HepG2 (cell line): ENCODE results near the gene USP32. TPM values are rescaled to one million over a fixed set of nuclear protein-coding genes. Genes with fewer than 3 reads are reported as not detected.

Source experiments
- ATAC-seq: fragments of 200-7000 bp; cut with Tn5 transposase; 3 replicates; pipeline ENCODE4 v1.9.1; 2020; ENCODE audit warnings: mild to moderate bottlenecking, moderate library complexity
- BruUV-seq: library from RNA; stranded (reverse); fragments of 400-500 nt; replicated peaks from 2 replicates; lab custom pipeline; 2021; lab: Mats Ljungman, UMichigan
- CTCF ChIA-PET: fragments of 300-600 bp; formaldehyde crosslinking; extraction: SDS; loops from one replicate; lab custom pipeline; 2021; ENCODE audit warnings: low total read pairs, inconsistent platforms, low intra/inter-chr PET ratio; lab: Yijun Ruan, JAX
- POLR2A ChIA-PET: fragments of 350-600 bp; sonication (Branson Sonifier 250); formaldehyde crosslinking; loops from one replicate; lab custom pipeline; 2020; ENCODE audit warnings: antibody characterized with exemption, inconsistent platforms; lab: Yijun Ruan, JAX
- DNase-seq: peaks from one replicate; pipeline ENCODE4 v3.0.0-alpha.2; 2015; ENCODE audit warnings: low spot score
- FAIRE-seq: peaks from 3 replicates; lab custom pipeline; 2011; peaks lifted over from hg19 to GRCh38; lab: Jason Lieb, UNC
- H2AFZ ChIP-seq: one replicate; pipeline ENCODE4 v1.6.1; 2011; ENCODE audit warnings: low read length, inconsistent platforms
- H3K27ac ChIP-seq: fragments of 300-600 bp; 3 replicates; pipeline ENCODE4 v1.8.0; 2011; ENCODE audit warnings: mixed run types, mild to moderate bottlenecking, mixed read lengths, low read length, inconsistent platforms; ENCODE audit not compliant: insufficient read depth; ENCODE audit errors: extremely low read length
- H3K27me3 ChIP-seq, 2 experiments: fragments of 200-600 bp in 1 of 2; 2 replicates in 1 of 2; 3 replicates in 1 of 2; pipeline versions ENCODE4 v1.6.0 to v1.8.0; 2011; ENCODE audit warnings: low read length in 2 of 2, mild to moderate bottlenecking in 2 of 2, moderate library complexity in 2 of 2, inconsistent platforms in 1 of 2; ENCODE audit not compliant: insufficient read depth in 2 of 2, control insufficient read depth in 1 of 2
- H3K36me3 ChIP-seq, 2 experiments: fragments of 200-600 bp in 1 of 2; replicated peaks in 1 of 2; 2 replicates in 1 of 2; 3 replicates in 1 of 2; pipeline versions ENCODE4 v1.5.1 to v1.8.0; 2011; ENCODE audit warnings: low read length in 2 of 2, inconsistent platforms in 1 of 2; ENCODE audit not compliant: insufficient read depth in 2 of 2, control insufficient read depth in 1 of 2
- H3K4me1 ChIP-seq: 2 replicates; pipeline ENCODE4 v1.5.1; 2012; ENCODE audit warnings: low read length, inconsistent platforms; ENCODE audit not compliant: insufficient read depth
- H3K4me2 ChIP-seq: 2 replicates; pipeline ENCODE4 v1.6.0; 2011; ENCODE audit warnings: low read depth, low read length, inconsistent platforms
- H3K4me3 ChIP-seq, 3 experiments: fragments of 200-600 bp in 1 of 3; sonication (generic), shearing (Covaris generic) in 1 of 3; replicated peaks in 1 of 3; 2 replicates each; pipeline ENCODE4 v1.5.1; 2011 to 2016; ENCODE audit warnings: low read length in 3 of 3, inconsistent platforms in 2 of 3, low read depth in 2 of 3, mild to moderate bottlenecking in 2 of 3, control low read depth in 1 of 3, mixed read lengths in 1 of 3; ENCODE audit not compliant: insufficient read depth in 1 of 3
- H3K79me2 ChIP-seq: one replicate; pipeline ENCODE4 v1.6.1; 2011; ENCODE audit warnings: low read length, inconsistent platforms; ENCODE audit not compliant: insufficient read depth
- H3K9ac ChIP-seq: 2 replicates; pipeline ENCODE4 v1.6.0; 2011; ENCODE audit warnings: mild to moderate bottlenecking, low read depth, low read length, inconsistent platforms; ENCODE audit not compliant: insufficient read depth
- H3K9me3 ChIP-seq: 2 replicates; pipeline ENCODE4 v1.5.1; 2012; ENCODE audit warnings: mild to moderate bottlenecking, low read length
- H4K20me1 ChIP-seq: 2 replicates; pipeline ENCODE4 v1.6.0; 2011; ENCODE audit warnings: inconsistent platforms, mild to moderate bottlenecking, low read length, moderate library complexity; ENCODE audit not compliant: insufficient read depth
- CBX1 ChIP-seq: IDR thresholded peaks from one replicate; pipeline ENCODE4 v1.6.1; 2016; ENCODE audit warnings: antibody characterized with exemption, low read depth
- FOXM1 ChIP-seq: sonication (generic); formaldehyde crosslinking; IDR thresholded peaks from 2 replicates; pipeline ENCODE4 v1.5.0; 2020; ENCODE audit warnings: missing genetic modification reagents
- PLRG1 ChIP-seq: fragments of 450-650 bp; conservative IDR thresholded peaks from 2 replicates; pipeline ENCODE4 v1.6.1; 2016
- STAG1 ChIP-seq: sonication (generic); formaldehyde crosslinking; IDR thresholded peaks from 2 replicates; pipeline ENCODE4 v1.4.0; 2020; ENCODE audit warnings: missing genetic modification reagents
- ZFX ChIP-seq: sonication (generic); formaldehyde crosslinking; IDR thresholded peaks from 2 replicates; pipeline ENCODE4 v1.4.0; 2020; ENCODE audit warnings: mild to moderate bottlenecking, low read depth, missing genetic modification reagents, moderate library complexity
- ZNF124 ChIP-seq: sonication (generic); formaldehyde crosslinking; IDR thresholded peaks from 2 replicates; pipeline ENCODE4 v1.4.0; 2020; ENCODE audit warnings: missing genetic modification reagents
- whole genome bisulfite sequencing: methylation state at CpG from one replicate; pipeline ENCODE4 v1.1.6; 2017; ENCODE audit warnings: low lambda C conversion rate; 5-methylcytosine and 5-hydroxymethylcytosine counted together
- in situ Hi-C: cut with HindIII; loops from 2 replicates; pipeline ENCODE4 v1.10.0; 2017; ENCODE audit warnings: low pct_unique_long_range_greater_than_20kb; ENCODE audit not compliant: extremely low pct_ligation_motif_present
- intact Hi-C: fragments of 100-400 bp; cut with micrococcal nuclease; formaldehyde crosslinking; loops from one replicate; pipeline ENCODE4 v1.10.0; 2022; ENCODE audit not compliant: unreplicated experiment
- polyA plus RNA-seq, 8 experiments: library from polyadenylated mRNA; depleted of rRNA in 3 of 8; stranded (reverse) in 7 of 8; unstranded in 1 of 8; fragments of >200 nt; fragmentation: Illumina TruSeq in 4 of 8; extraction: Trizol in 4 of 8; gene quantifications; 2 replicates each; pipeline versions ENCODE4 v1.2.1 to v1.2.3, GENCODE V29; 2011 to 2016; ENCODE audit warnings: low read depth in 4 of 8, missing spikeins in 1 of 8, mixed read lengths in 1 of 8; ENCODE audit not compliant: insufficient read depth in 1 of 8
- total RNA-seq, 5 experiments: library from RNA; depleted of rRNA; stranded (reverse); fragments of >200 nt; fragmentation: Illumina TruSeq; extraction: Trizol; gene quantifications; 2 replicates each; pipeline ENCODE4 v1.2.3, GENCODE V29; 2016; ENCODE audit warnings: low read depth in 1 of 5
- TF ChIP-seq, protein P1 (sequence below): IDR thresholded peaks from 2 replicates; pipeline ENCODE4 v1.6.1; 2016
- TF ChIP-seq, protein P2 (sequence below): sonication (generic); formaldehyde crosslinking; conservative IDR thresholded peaks from 2 replicates; pipeline ENCODE4 v1.5.0; 2020; ENCODE audit warnings: missing genetic modification reagents
- TF ChIP-seq, protein P3 (sequence below): sonication (generic); formaldehyde crosslinking; IDR thresholded peaks from 2 replicates; pipeline ENCODE4 v1.8.1; 2023; ENCODE audit warnings: missing genetic modification reagents, mild to moderate bottlenecking, borderline replicate concordance
- TF ChIP-seq, protein P4 (sequence below): sonication (generic); formaldehyde crosslinking; IDR thresholded peaks from 2 replicates; pipeline ENCODE4 v1.5.1; 2020; ENCODE audit warnings: missing genetic modification reagents, mild to moderate bottlenecking, borderline replicate concordance
- TF ChIP-seq, protein P5 (sequence below): sonication (generic); formaldehyde crosslinking; IDR thresholded peaks from 2 replicates; pipeline ENCODE4 v1.5.1; 2020; ENCODE audit warnings: mild to moderate bottlenecking, missing genetic modification reagents

USP32 gene
- total and polyA plus RNA-seq, 2 of the 13 experiments (the other 11 are each of a cell fraction or from before 2014, with no cell fraction given): 24.9 to 39.9 TPM

DNA sequence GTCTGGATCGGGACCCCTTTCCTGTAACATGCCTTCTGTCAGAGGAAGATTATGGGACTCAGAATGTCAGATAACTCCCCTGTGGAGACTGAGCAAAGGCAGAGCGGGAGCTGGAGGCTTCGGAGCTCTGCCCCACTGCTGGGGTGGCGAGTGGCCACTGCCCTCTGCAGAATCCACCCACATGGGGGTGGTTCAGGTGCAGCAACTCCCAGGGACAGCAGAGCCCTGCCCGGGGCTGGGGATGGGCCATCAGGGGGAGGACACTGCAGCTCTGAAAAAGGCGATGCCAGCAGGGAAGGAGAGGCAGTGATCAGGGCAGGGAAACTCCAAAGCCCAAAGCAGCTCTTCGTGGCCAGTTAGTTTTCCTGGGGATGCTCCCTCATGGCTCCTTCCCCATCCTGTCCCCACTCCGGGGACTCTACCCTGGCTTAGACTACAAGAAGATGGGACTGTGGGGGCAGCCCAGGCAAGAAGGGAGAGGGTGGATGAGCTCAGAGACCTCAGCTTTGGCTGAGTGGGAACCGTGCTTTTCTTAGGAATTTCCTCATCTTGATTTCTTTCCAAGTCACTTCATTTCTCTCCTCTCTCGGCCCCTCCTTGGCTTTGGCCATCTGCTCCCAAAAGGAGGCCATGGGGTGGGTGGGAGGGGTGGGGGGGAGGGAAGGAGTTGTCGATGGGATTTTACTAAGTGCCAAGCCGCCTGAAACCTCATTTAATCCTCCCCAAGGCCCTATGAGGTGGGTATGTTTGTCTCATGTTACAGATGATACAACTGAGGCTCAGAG lies 238.1 kb downstream of the USP32 start:
- WGBS: 14% methylated on average over 12 of the region's 12 CpGs
- BruUV-seq: no TSS peak
- in situ Hi-C loops (no loop called here), intact Hi-C loops (no loop called here)
- Histone ChIP-seq H3K4me2 (no peak overlapping the region), H3K27me3 (peaks cover 22 to 92% of the 10 kb centered on the region in 2 experiments), H3K4me3 (no peak overlapping the region), H3K4me1 (peaks cover 12% of the 10 kb centered on the region; the same call in 1 of the 2 replicates), H3K36me3 (no peaks in the 10 kb centered on the region), H3K9me3 (no peaks in the 10 kb centered on the region), H3K27ac (no peak overlapping the region), H4K20me1 (no peaks in the 10 kb centered on the region; the same call in 1 of the 2 replicates), H3K79me2 (no peaks in the 10 kb centered on the region), H2AFZ (no peak overlapping the region), H3K9ac (no peak overlapping the region)
- DNase-seq: no peak
- ATAC-seq: no peak
- ChIA-PET CTCF (no interaction called here), POLR2A (no interaction called here)
- no peak for FAIRE-seq
- TF ChIP-seq, protein P1, sequence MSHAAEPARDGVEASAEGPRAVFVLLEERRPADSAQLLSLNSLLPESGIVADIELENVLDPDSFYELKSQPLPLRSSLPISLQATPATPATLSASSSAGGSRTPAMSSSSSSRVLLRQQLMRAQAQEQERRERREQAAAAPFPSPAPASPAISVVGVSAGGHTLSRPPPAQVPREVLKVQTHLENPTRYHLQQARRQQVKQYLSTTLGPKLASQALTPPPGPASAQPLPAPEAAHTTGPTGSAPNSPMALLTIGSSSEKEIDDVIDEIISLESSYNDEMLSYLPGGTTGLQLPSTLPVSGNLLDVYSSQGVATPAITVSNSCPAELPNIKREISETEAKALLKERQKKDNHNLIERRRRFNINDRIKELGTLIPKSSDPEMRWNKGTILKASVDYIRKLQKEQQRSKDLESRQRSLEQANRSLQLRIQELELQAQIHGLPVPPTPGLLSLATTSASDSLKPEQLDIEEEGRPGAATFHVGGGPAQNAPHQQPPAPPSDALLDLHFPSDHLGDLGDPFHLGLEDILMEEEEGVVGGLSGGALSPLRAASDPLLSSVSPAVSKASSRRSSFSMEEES (CRISPR knock-in tag): no peak
- TF ChIP-seq STAG1 (CRISPR knock-in tag) (no peak), ZNF124 (no peak), CBX1 (no peak), PLRG1 (no peak), FOXM1 (CRISPR knock-in tag) (no peak), ZFX (CRISPR knock-in tag) (no peak)
- TF ChIP-seq, protein P2, sequence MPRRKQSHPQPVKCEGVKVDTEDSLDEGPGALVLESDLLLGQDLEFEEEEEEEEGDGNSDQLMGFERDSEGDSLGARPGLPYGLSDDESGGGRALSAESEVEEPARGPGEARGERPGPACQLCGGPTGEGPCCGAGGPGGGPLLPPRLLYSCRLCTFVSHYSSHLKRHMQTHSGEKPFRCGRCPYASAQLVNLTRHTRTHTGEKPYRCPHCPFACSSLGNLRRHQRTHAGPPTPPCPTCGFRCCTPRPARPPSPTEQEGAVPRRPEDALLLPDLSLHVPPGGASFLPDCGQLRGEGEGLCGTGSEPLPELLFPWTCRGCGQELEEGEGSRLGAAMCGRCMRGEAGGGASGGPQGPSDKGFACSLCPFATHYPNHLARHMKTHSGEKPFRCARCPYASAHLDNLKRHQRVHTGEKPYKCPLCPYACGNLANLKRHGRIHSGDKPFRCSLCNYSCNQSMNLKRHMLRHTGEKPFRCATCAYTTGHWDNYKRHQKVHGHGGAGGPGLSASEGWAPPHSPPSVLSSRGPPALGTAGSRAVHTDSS (CRISPR knock-in tag): no peak
- TF ChIP-seq, protein P3, sequence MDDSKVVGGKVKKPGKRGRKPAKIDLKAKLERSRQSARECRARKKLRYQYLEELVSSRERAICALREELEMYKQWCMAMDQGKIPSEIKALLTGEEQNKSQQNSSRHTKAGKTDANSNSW (CRISPR knock-in tag): no peak
- TF ChIP-seq, protein P4, sequence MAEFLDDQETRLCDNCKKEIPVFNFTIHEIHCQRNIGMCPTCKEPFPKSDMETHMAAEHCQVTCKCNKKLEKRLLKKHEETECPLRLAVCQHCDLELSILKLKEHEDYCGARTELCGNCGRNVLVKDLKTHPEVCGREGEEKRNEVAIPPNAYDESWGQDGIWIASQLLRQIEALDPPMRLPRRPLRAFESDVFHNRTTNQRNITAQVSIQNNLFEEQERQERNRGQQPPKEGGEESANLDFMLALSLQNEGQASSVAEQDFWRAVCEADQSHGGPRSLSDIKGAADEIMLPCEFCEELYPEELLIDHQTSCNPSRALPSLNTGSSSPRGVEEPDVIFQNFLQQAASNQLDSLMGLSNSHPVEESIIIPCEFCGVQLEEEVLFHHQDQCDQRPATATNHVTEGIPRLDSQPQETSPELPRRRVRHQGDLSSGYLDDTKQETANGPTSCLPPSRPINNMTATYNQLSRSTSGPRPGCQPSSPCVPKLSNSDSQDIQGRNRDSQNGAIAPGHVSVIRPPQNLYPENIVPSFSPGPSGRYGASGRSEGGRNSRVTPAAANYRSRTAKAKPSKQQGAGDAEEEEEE (CRISPR knock-in tag): no peak
- TF ChIP-seq, protein P5, sequence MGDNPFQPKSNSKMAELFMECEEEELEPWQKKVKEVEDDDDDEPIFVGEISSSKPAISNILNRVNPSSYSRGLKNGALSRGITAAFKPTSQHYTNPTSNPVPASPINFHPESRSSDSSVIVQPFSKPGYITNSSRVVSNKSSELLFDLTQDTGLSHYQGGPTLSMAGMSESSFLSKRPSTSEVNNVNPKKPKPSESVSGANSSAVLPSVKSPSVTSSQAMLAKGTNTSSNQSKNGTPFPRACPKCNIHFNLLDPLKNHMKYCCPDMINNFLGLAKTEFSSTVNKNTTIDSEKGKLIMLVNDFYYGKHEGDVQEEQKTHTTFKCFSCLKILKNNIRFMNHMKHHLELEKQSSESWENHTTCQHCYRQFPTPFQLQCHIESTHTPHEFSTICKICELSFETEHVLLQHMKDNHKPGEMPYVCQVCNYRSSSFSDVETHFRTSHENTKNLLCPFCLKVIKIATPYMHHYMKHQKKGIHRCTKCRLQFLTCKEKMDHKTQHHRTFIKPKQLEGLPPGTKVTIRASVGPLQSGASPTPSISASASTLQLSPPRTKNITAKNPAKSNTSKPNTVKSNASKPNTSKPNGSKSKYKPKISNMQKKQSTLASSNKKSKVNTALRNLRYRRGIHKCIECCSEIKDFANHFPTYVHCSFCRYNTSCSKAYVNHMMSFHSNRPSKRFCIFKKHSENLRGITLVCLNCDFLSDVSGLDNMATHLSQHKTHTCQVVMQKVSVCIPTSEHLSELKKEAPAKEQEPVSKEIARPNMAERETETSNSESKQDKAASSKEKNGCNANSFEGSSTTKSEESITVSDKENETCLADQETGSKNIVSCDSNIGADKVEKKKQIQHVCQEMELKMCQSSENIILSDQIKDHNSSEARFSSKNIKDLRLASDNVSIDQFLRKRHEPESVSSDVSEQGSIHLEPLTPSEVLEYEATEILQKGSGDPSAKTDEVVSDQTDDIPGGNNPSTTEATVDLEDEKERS: no peak
